ENCODE data around the gene SIRPB2. TPM values are rescaled to one million over a fixed set of nuclear protein-coding genes. Genes with fewer than 3 reads are reported as not detected.

Gene SIRPB2
- polyA plus RNA-seq, 1 donor (not counting 4 experiments of a cell fraction or from before 2014, with no cell fraction given), result 1.6 TPM

- H3K36me3 ChIP-seq (ENCODE audit: control insufficient read depth in 2 of 2, extremely low read depth in 1 of 2, insufficient read depth in 2 of 2, low read length in 2 of 2), result no peaks in the 10 kb centered on the region
- DNase-seq (ENCODE audit: low read depth, low spot score) (no peak), FAIRE-seq (no peak)
- no peaks in the 10 kb centered on the region for H3K27me3 ChIP-seq (ENCODE audit: control insufficient read depth, extremely low read depth, insufficient read depth, low read length)
- peaks cover 2% of the 10 kb centered on the region for H3K79me2 ChIP-seq (ENCODE audit: control insufficient read depth, insufficient read depth, low read length)
- no peaks in the 10 kb centered on the region for H3K9me1 ChIP-seq (ENCODE audit: control insufficient read depth, extremely low read depth, insufficient read depth, low read length)
- no peak overlapping the region for H3K9ac ChIP-seq (ENCODE audit: control insufficient read depth, extremely low read depth, insufficient read depth, low read length)
- peaks cover 38% of the 10 kb centered on the region for H3K4me1 ChIP-seq (ENCODE audit: control insufficient read depth, extremely low read depth, insufficient read depth, low read length)
- no peak overlapping the region for H3K4me3 ChIP-seq (ENCODE audit: control insufficient read depth in 2 of 3, extremely low read depth in 1 of 3, insufficient read depth in 2 of 3, low read depth in 1 of 3, low read length in 3 of 3)
- no peak overlapping the region for H3K4me2 ChIP-seq (ENCODE audit: control insufficient read depth, extremely low read depth, insufficient read depth, low read depth, low read length)
- TF ChIP-seq EZH2 (IDR thresholded peaks at IDR 0.05; ENCODE audit: low read length) (no peak), CTCF (optimal IDR thresholded peaks at IDR 0.05 in 1 of 3, IDR thresholded peaks at IDR 0.05 in 1 of 3, conservative IDR thresholded peaks at IDR 0.05 in 1 of 3; ENCODE audit: extremely low read depth in 1 of 3, insufficient read depth in 2 of 3, low read length in 3 of 3) (no peak)
- H2AFZ ChIP-seq (ENCODE audit: control insufficient read depth, low read length), result no peak overlapping the region
- H3K9me3 ChIP-seq (ENCODE audit: control insufficient read depth, low read depth, low read length), result no peaks in the 10 kb centered on the region
- H4K20me1 ChIP-seq (ENCODE audit: control insufficient read depth, extremely low read depth, insufficient read depth, low read length), result no peaks in the 10 kb centered on the region
- H3K27ac ChIP-seq (ENCODE audit: control insufficient read depth, insufficient read depth, low read length), result no peak overlapping the region
- dilution Hi-C loops (cut with MboI; ENCODE audit: extremely low pct_ligation_motif_present, low sequenced_read_pairs), result no loop called here
Measured at GRCh38 chr20:1473246-1474220, 17.7 kb downstream of the SIRPB2 start.

- Histone ChIP-seq H3K27ac (ENCODE audit: control insufficient read depth, insufficient read depth, low read length) (no peak overlapping the region), H3K9me1 (ENCODE audit: control insufficient read depth, extremely low read depth, insufficient read depth, low read length) (no peaks in the 10 kb centered on the region), H3K4me2 (ENCODE audit: control insufficient read depth, extremely low read depth, insufficient read depth, low read depth, low read length) (no peak overlapping the region), H3K4me1 (ENCODE audit: control insufficient read depth, extremely low read depth, insufficient read depth, low read length) (peaks cover 30% of the 10 kb centered on the region), H3K36me3 (ENCODE audit: control insufficient read depth in 2 of 2, extremely low read depth in 1 of 2, insufficient read depth in 2 of 2, low read length in 2 of 2) (no peaks in the 10 kb centered on the region), H3K9ac (ENCODE audit: control insufficient read depth, extremely low read depth, insufficient read depth, low read length) (no peak overlapping the region), H4K20me1 (ENCODE audit: control insufficient read depth, extremely low read depth, insufficient read depth, low read length) (no peaks in the 10 kb centered on the region), H3K79me2 (ENCODE audit: control insufficient read depth, insufficient read depth, low read length) (peaks cover 2% of the 10 kb centered on the region), H3K4me3 (ENCODE audit: control insufficient read depth in 2 of 3, extremely low read depth in 1 of 3, insufficient read depth in 2 of 3, low read depth in 1 of 3, low read length in 3 of 3) (no peak overlapping the region), H3K9me3 (ENCODE audit: control insufficient read depth, low read depth, low read length) (no peaks in the 10 kb centered on the region), H2AFZ (ENCODE audit: control insufficient read depth, low read length) (no peak overlapping the region), H3K27me3 (ENCODE audit: control insufficient read depth, extremely low read depth, insufficient read depth, low read length) (no peaks in the 10 kb centered on the region)
- TF ChIP-seq CTCF (optimal IDR thresholded peaks at IDR 0.05 in 1 of 3, IDR thresholded peaks at IDR 0.05 in 1 of 3, conservative IDR thresholded peaks at IDR 0.05 in 1 of 3; ENCODE audit: extremely low read depth in 1 of 3, insufficient read depth in 2 of 3, low read length in 3 of 3) (no peak), EZH2 (IDR thresholded peaks at IDR 0.05; ENCODE audit: low read length) (no peak)
- FAIRE-seq, result no peak
- DNase-seq (ENCODE audit: low read depth, low spot score), result no peak
- dilution Hi-C loops (cut with MboI; ENCODE audit: extremely low pct_ligation_motif_present, low sequenced_read_pairs), result no loop called here
Measured at GRCh38 chr20:1472556-1473245, 18.5 kb downstream of the SIRPB2 start.

Measured in keratinocyte (primary cell).